ENCODE measurements around the gene KCNA5. TPM values are rescaled to one million over a fixed set of nuclear protein-coding genes. Genes with fewer than 3 reads are reported as not detected.
A peak's percentile ranks its signal among the peaks of the same experiment; 100 is the strongest.

KCNA5 gene
- total and polyA plus RNA-seq, 2 of the 13 experiments (the other 11 are each of a cell fraction or from before 2014, with no cell fraction given), result not detected

DNA sequence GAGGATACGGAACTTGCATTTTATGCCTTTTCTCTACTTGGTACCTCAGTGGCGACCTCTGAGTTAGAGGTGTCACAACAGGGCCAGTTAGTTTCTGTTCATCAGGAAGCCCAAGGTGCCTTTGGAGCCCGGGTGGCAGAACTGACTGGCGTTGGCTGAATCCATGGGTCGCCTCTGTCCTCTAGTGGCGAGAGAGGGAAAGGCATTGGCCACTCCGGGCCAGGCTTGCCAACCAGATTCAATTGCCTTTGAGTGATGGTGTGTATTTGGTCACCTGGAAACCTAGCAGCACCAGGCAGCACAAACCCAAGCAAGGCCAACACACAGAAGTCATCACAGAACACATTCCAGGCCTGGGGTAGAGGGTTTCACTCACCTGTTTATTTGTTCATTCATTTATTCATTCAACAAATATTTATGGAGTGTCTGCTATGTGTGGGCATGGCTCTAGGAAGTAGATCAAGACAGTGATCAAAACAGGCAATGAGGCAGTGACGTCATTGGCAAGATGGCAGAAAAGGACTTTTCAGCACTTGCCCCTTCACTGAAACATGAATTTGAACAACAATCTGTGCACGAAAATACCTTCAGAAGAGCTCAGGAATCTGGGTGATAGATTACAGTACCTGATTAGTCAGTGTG lies 40.5 kb upstream of the KCNA5 start (continued):
- TF ChIP-seq CTCF (CRISPR knock-in tag; IDR thresholded peaks at IDR 0.05) (peak; percentile 88), NFIC (IDR thresholded peaks at IDR 0.05; ENCODE audit: low read length) (no peak), ZNF367 (CRISPR knock-in tag; IDR thresholded peaks at IDR 0.05; ENCODE audit: borderline replicate concordance) (no peak), ZNF12 (CRISPR knock-in tag; IDR thresholded peaks at IDR 0.05) (no peak), E2F2 (CRISPR knock-in tag; IDR thresholded peaks at IDR 0.05; ENCODE audit: borderline replicate concordance) (no peak), ZBTB42 (CRISPR knock-in tag; IDR thresholded peaks at IDR 0.05) (no peak), MEIS2 (CRISPR knock-in tag; IDR thresholded peaks at IDR 0.05) (0 out of 2 replicates have a peak, but pooled peaks have one; percentile 44), JUNB (CRISPR knock-in tag; IDR thresholded peaks at IDR 0.05; ENCODE audit: borderline replicate concordance) (no peak), HMGXB4 (CRISPR knock-in tag; IDR thresholded peaks at IDR 0.05; ENCODE audit: borderline replicate concordance in 1 of 2, low read depth in 1 of 2) (0 out of 4 replicates have a peak, but pooled peaks of 1 of the 2 experiments have one; percentile 37), RXRA (CRISPR knock-in tag; IDR thresholded peaks at IDR 0.05) (no peak), ZBTB49 (CRISPR knock-in tag; IDR thresholded peaks at IDR 0.05; ENCODE audit: borderline replicate concordance) (no peak), TCF12 (IDR thresholded peaks at IDR 0.05) (no peak), TCF12 (CRISPR knock-in tag; IDR thresholded peaks at IDR 0.05) (no peak), NCOA1 (CRISPR knock-in tag; IDR thresholded peaks at IDR 0.05) (no peak), HOXA5 (CRISPR knock-in tag; IDR thresholded peaks at IDR 0.05) (no peak), RAD21 (CRISPR knock-in tag; IDR thresholded peaks at IDR 0.05) (peak; percentile 72), TCF7 (IDR thresholded peaks at IDR 0.05; ENCODE audit: low read depth) (no peak), MED8 (CRISPR knock-in tag; IDR thresholded peaks at IDR 0.05; ENCODE audit: insufficient replicate concordance) (no peak), NRL (CRISPR knock-in tag; IDR thresholded peaks at IDR 0.05; ENCODE audit: borderline replicate concordance) (no peak), TRIM24 (CRISPR knock-in tag; IDR thresholded peaks at IDR 0.05) (no peak)

Measured in HepG2 (cell line).